Mammary epithelial cell (primary cell): ENCODE data around the gene TFAP2A.
A peak's percentile ranks its signal among the peaks of the same experiment; 100 is the strongest.

Experiments
- CTCF ChIP-seq, 2 donors: IDR thresholded peaks in 1 of 2; conservative IDR thresholded peaks in 1 of 2; 2 replicates each; pipeline ENCODE4 v1.5.1; 2011 to 2012; ENCODE audit warnings: inconsistent platforms in 2 of 2, low read length in 2 of 2, mild to moderate bottlenecking in 2 of 2, control low read depth in 1 of 2, low read depth in 1 of 2; ENCODE audit not compliant: insufficient read depth in 1 of 2; ENCODE audit errors: extremely low read depth in 1 of 2
- EZH2 ChIP-seq: IDR thresholded peaks from 2 replicates; pipeline ENCODE4 v1.6.1; 2012; ENCODE audit warnings: low read length, inconsistent platforms, borderline replicate concordance

- TF ChIP-seq CTCF (conservative IDR thresholded peaks at IDR 0.05 in 1 of 2, IDR thresholded peaks at IDR 0.05 in 1 of 2; ENCODE audit: extremely low read depth in 1 of 2, insufficient read depth in 1 of 2, low read depth in 1 of 2, low read length in 2 of 2) = peak; percentile 6 to 50
- TF ChIP-seq EZH2 = no peak
These were observed 780 bp downstream of the TFAP2A start for GRCh38 chr6:10413850-10414738.
